NOMO-1 treated with DMSO at 0.1 percent for 48 hours (cell line): ENCODE measurements around the gene ANKFY1.
A peak's percentile ranks its signal among the peaks of the same experiment; 100 is the strongest.
"Not testable (repeated sequence)": the region's sequence is repeated elsewhere in the genome, so short reads cannot be mapped to it uniquely, and the experiment has no call there.

Source experiments
- DNase-seq: peaks from one replicate; lab custom pipeline; 2025; ENCODE audit not compliant: unreplicated experiment; lab: John Stamatoyannopoulos, UW

The ANKFY1 gene

GRCh38 chr17:4159761-4160160 is 104.0 kb downstream of the ANKFY1 start:
- no peak for DNase-seq

GRCh38 chr17:4157618-4158333 is 106.0 kb downstream of the ANKFY1 start:
- DNase-seq: no peak

- no peak for DNase-seq
Observed at GRCh38 chr17:4156750-4157381, 106.9 kb downstream of the ANKFY1 start.

DNA sequence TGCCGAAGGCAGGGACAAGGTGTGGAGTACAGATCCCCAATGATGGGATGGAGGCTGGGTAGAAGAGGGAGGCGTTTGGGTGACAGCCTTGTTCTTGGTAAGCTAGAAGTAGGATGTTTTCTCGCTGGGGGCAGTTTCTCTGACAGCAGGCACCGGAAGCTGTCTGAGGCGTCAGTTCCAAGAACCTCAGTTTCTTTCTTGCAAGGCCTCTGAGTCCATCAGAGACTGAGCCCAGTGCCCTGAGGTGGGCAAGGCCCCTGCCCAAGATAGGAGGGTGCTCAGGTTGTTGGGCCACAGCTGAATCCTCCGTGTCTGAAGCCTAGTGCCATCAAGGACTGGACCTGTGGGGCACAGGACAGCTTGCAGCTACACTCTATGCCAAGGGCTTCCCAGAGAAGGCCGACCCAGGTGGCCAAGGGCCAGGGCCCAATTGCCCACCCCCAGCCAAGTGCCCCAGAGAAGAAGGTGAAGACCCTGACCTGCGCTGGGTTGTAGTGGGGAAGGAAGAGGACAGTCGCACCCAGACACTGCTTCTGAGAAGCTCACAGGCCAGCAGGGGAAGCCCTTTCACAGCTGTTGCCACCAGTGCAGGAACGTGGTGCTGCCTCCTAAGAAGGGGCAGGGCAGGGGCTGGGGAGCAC is 107.7 kb downstream of the ANKFY1 start:
- no peak for DNase-seq

DNA sequence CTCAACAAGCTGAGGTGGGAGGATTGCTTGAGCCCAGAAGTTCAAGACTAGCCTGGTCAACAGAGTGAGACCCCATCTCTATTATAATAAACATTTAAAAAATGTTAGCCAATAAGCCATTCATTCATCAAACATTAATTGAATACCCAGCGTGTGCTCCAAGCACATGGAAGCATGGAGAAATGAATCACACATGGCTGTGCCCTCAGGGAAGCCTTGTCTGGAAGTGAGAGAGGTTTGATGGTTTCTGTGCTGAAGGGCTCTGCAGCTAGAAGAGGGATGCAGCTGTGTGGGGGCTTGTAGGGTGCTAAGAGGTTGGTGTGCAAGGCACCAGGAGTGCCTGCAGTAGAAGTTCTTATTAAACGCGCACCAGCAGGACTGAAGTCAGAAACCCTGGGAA is 109.6 kb downstream of the ANKFY1 start:
- DNase-seq: no peak

DNA sequence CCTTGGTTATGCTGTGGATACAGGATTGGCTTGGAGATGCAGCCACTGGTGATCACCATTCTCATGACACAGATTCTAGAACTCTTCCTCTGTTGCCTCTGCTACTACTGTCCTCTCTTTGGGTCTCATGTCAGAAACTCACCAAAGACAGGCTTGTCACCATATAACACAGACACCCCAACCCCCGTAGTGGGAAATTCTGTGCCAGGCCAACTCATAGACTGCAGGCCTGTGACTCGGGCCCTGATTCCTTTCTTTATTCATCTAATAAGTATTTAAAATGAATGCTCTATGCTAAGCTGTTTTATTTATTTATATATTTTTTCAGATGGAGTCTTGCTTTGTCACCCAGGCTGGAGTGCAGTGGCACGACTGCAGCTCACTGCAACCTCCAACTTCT is 111.3 kb downstream of the ANKFY1 start:
- no peak for DNase-seq

DNA sequence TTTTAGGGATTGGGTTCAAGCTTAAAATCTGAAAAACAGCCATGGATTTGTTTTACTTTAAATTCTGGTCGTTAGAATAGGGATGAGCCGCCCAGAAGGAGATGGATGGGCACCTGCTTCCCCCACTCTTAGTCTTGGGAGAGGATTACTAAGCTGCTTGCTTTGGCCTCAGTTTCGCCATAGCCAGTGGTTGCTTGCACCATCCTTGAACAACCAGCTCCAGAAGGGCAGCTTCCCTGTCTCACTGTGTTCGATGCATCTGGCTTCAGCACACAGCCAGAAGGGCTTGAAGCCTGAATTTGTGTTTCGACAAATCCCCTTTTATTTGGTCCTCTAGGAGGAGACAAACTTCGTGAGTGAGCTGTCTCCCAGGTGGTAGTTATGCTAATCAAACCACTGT is 113.7 kb downstream of the ANKFY1 start:
- no peak for DNase-seq

DNA sequence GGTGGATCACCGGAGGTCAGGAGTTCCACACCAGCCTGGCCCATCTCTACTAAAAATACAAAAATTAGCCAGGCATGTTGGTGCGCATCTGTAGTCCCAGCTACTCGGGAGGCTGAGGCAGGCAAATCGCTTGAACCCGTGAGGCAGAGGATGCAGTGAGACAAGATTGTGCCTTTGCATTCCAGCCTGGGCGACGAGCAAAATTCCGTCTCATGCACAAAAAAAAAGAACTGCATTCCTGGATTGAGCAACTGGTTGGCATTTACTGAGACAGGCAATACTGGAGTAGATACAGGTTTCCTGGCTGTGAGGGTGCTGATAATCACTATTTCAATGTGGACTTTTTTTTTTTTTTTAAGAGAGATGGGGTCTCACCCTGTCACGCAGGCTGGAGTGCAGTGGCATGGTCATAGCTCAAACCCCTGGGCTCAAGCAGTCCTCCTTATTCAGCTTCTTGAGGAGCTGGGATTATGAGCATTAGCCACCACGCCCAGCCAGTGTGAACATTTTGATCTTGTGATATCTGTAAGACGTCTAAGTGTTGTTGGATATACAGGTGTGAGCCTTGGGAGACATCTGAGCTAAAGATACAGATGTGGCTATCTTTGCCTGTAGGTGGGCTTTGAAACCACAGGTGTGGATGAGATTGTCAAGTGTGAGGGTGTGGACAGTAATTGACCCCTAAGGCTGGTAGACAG is 115.0 kb downstream of the ANKFY1 start:
- DNase-seq: no peak

DNA sequence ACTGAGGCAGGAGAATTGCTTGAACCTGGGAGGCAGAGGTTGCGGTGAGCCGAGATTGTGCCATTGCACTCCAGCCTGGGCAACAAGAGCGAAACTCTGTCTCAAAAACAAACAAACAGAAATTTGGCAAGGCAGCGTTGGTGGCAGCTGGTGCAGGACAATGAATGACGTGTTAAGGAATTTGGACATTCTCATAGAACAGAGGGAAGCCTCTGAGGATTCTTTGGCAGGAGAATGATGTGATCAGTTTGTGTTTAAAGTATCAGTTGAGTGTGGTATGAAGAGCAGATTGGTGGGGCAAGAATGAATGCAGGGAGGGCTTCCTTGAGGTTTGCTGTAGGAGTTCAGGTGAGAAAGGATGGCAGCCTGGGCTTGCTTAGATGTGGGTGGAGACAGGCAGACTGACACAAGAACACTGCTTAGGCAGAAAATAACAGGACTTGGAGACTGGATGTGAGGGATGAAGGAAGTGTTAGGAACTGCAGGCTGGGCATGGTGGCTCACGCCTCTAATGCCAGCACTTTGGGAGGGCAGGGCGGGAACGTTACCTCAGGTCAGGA is 115.9 kb downstream of the ANKFY1 start:
- no peak for DNase-seq

- no peak for DNase-seq
Observed at GRCh38 chr17:4146641-4147040, 117.1 kb downstream of the ANKFY1 start.

DNA sequence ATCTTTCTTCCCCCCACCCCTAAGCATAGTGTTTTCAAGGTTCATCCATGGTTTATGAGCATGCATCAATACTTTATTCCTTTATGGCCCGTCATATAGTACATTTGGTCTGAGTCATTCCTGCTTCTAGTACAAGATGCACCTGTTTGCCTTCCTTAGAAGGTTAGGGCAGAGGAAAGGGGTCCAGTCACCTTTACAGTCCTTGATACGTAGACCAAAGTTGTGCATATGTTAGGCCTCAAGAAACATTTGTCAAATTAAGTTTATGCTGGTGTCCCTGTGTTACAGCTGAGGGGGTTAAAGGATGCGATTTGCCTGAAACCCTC is 119.4 kb downstream of the ANKFY1 start:
- DNase-seq: no peak

- DNase-seq: peak; percentile 89
Observed at GRCh38 chr17:4143563-4144421, 120.0 kb downstream of the ANKFY1 start.

- peak; percentile 4 for DNase-seq
Observed at GRCh38 chr17:4142107-4142900, 121.5 kb downstream of the ANKFY1 start.

- no peak for DNase-seq
Observed at GRCh38 chr17:4140125-4140524, 123.7 kb downstream of the ANKFY1 start.

DNA sequence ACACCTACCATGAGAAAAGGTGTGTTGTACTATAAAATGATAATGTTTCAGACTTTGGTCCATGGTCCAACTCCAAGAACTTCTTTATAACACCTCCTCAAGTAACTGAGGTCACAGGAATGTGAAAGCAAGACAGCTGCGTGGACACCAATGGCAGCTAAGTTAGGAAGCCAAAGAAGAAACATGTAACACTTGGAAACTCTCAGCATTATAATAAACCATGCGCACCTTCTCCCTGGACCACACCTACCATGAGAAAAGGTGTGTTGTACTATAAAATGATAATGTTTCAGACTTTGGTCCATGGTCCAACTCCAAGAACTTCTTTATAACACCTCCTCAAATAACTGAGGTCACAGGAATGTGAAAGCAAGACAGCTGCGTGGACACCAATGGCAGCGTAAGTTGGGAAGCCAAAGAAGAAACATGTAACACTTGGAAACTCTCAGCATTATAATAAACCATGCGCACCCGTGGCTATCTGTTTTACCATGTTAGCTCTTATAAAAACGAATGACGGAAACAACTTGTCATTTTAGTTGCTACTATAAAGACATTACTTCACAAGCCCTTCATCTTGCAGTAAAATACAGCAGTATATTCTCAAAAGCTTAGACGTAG is 124.8 kb downstream of the ANKFY1 start:
- not testable (repeated sequence) for DNase-seq

DNA sequence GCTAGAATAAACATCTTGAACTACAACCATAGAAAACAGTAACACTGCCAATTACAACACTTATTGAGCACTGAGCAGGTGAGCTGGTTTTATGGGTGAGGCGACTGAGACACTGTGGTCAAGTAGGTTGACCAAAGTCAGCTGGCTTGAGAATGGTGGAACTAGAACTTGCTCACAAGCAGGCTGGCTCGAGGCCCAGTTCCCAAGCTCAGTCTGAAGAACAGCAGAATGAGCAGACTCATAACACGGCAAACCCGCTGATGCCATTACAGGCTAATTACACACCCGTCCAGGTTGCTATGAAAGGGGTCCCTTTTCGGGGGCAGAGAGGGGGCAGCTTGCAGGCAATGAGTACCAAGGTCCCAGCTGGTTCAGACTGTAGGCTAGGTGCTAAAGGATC is 127.4 kb downstream of the ANKFY1 start:
- DNase-seq: no peak

DNA sequence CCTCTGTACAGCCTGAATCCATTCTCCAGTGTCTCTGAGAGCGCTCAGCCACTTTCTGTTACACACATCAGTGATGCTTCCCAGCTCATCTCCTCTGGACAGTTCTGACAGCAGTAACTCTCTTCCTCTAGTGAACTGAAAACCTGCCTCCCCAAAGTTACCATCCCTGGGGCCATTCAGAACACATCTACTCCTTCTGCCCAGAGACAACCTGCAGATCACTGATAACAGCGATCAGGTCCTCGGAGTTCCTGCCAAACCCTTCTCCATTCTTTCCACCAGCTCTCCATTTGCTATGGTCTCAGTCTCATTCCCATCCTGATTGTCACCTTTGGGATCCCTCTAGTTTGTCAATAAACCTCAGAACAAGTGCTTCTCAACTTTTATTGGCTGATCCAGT is 128.3 kb downstream of the ANKFY1 start:
- DNase-seq: no peak

GRCh38 chr17:4134721-4135120 is 129.1 kb downstream of the ANKFY1 start:
- no peak for DNase-seq

DNA sequence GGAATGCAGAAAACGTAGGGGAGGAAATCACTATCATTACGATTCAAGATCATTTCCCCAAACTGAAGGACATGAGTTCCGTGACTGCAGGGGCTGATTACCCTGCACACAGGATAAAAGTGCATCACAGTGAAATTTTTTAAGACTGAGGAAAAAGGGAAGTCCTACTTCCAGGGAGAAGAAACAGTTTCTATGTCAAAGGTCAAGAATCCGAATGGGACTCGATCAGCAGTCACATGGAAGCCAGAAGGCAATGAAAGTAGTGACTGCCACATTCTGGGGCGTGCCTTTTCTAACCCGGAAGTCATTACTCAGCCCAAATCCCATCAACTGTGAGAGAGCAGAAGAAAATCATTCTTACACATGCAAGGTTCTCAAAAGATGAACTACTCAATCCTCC is 133.1 kb downstream of the ANKFY1 start:
- DNase-seq: peak; percentile 85
